Nucleus accumbens (tissue), 56 donors: ENCODE measurements around the gene HOXA6.

Source experiments
- DNase-seq, 56 donors: peaks; one replicate each; lab custom pipeline; 2025; lab: John Stamatoyannopoulos, UW

The HOXA6 gene

DNA sequence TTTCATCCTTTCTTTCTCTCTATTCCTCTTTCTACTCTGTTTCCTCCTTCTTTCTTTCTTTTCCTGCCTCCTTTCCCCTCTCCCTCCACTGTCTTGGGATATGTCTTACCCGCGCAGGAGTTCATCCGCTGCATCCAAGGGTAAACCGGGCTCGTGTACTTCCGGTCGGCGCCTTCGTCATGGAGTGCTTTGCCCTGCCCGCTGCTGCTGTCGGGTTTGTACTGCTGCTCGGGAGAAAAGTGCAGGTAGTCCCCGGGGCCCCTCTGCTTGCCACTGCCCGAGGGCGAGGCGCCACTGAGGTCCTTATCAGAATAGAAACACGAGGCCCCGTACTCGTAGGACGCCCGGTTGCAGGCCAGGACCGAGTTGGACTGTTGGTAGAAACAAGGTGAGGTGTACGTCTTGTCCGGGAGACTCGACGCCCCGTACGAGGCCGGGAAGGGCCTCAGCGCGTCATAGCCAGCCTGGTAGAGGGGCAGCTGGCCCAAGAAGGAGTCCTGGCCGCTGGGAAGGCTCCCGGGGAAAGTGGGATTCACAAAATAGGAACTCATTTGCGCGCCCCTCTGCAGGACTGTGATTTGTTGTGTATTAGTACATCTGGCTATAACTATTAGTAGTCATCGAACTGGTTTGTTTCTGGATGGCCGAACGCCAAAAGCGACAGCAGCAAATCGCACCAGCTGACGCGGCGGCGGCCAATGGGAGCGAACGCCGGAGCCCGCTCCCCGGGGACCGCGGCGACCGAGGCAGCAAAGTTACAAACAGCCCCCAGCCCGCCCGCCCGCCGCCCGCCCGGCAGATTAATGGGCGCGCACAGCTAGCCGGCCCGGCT, at the start of gene HOXA6:
HOXA6 (minus strand) TSS at position 576 of the 832 bp plus-strand sequence; CDS start at position 551, 25 bp downstream.
- no peak for DNase-seq

DNA sequence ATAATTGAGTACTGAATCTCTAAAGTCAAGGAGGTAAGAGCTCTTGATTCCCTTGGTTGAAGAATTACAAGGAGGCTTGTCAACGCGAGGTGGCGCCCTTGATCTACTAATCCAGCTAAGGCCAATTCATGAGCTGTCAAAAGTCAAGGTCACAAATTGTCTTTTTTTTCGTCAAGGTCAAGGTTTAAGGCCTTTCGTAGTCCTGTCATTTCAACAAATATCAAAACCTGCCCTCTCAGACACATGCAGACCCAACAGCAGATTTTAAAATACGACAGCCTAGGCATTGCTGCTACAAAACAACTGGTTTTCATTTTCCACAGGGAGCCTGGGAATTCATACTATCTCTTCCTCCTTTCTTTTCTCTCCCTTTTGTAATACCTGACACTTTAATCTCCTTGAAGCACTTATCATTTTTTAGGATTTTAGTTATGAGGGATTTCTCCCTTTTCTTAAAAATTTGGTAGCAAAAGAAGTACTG, 48.8 kb upstream of the HOXA6 start:
- DNase-seq = peak in 49 of 56 donors; percentile 2 to 89 (median 50)

DNA sequence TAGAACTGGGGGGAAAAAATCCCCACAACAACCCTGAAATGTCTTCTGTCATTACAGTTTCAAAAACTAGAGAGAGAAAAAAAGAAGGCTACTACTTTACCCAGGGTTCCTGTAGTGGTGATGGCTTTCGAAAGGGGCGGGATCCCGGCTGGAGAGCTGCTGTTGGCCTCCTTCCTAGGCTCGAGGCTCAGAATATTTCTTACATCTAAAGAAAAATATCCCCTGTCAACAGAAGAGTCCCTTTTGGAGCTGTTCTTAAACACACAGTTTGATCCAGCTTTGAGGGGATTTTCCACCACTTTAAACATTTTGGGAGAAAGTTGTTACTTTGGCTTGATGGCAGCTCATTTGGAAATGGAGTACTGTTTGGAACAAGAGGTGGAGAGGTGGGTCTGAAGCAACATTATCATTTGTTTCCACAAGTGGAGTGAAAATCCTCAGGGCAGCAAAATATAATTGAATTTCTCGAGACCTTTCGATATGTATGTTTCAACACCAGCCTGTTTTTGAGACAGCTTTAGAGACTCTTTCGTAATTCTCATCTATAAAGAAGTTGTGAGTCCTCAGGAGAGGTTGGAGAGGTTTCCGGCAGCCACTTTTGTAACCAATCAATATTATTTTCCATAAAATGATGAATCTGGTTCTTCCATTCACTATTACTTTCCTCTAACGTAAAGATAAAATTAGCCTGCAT, 47.3 kb upstream of the HOXA6 start:
- DNase-seq = no peak

DNA sequence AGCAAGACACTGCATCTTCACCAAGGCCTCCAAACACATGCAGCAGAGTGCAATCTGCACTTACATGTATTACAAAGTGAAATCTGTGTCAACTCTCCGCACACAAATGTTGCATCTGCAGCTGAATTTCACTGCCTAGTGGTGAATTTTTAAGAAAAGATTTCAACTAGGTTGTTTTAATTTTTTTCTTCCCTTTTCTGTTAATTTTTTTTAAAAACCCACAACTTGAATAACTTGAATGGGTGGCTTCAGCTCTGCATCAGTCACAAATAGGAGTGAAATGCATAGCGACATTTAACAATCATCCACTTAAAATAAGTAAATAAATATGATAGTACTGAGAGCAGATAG, 46.4 kb upstream of the HOXA6 start:
- no peak for DNase-seq

DNA sequence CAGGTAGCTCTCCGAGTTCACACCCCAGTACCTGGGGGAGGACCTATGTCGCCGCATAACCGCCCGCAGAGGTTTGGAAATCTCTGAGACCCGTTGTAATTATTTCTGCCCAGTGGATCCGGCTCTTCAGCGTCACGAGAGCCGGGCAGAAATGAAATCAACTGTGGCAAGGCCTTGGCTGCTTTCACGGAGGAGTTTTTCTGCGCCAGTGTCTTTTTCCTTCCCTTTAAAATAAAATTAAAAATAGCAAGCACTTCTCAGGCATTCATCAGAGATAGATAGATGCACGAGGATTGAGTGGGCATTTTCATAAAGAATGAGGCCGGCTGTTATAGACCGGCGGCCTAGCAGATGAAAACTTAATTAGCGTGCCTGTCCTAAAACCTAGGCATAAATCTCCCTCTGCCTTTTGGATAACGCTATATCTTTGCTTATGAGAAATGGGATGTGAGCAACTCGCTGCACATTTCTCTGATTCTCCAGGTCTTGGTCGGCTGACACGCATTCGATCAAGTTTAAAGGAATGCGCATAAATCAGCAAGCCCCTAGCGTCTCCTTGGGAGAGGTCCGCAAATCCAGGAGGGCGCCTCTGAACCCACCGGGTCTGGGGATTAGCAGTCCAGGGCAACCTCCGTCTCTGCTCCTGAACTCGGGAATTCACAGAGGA, 45.9 kb upstream of the HOXA6 start:
- no peak for DNase-seq

DNA sequence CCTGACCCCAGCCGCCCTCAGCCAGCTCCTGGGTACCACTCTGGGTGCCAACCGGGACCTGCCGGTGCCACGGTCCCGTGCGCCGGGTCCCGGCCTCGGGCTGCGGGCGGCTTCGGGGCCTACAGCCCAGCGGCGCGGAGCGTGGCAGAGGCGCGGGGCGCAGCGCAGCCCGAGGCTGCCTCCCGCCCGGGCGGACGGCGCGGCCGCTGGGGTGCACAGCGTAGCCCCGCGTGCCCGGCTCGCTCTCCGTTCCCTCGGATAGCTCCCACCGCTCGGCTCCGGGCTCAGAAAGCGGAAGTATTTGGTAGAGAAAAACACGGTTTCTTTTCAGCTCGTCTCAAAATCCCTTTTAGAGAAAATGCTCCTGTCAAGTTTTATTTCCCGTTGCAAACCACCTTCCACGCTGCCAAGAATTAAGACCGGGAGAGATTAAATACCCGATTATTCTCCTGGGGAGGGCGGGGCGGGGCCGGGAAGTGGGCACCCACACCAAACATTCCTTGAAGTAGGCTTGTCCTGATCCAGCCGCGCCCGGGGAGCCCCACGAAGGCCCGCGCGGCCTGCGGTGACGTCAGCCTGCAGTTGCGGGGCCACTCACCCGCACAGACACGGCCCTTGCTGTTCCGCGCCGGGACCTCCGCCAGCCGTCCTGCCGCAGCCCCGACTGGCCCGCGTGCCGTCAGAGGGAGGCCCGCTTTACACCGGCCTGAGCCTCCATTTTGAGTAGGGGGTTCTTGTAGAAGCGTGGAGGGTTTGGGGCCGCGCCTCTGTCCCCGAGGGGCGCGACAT, 45.2 kb upstream of the HOXA6 start:
- DNase-seq = no peak

DNA sequence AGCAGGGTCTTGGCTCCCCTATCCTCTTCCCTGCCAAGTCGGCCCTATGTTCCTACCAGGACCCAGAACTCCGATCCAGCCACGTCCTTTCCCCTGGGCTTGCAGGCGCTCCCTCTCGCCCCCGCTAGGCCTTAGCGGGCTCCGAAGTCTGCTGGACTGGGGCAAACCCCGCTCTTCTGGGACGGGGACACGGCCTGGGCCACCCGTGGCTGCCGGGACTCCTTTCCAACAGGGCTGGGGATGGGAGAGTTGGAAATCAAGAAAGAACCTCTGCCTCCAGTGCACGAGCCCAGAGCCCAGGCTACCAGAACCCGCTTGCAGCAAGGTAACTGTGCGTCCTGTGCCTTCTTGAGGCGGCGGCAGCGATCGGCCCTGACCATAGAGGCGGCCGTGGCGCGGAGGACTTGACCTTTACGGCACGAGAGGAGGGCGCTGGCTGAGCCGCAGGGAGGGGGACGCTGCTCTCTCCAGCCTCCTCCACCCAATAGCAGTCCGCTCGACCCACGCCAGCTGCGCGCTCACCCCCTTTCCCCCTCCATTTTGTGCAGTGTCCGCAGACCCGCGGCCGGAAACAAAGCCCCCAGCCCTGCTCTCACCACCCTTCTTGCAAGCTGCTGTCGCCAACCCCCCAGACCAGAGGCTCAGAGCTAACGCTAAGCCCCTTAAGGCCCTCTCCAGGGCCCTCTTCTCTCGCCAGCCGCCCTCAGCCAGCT, 44.4 kb upstream of the HOXA6 start:
- DNase-seq = no peak

DNA sequence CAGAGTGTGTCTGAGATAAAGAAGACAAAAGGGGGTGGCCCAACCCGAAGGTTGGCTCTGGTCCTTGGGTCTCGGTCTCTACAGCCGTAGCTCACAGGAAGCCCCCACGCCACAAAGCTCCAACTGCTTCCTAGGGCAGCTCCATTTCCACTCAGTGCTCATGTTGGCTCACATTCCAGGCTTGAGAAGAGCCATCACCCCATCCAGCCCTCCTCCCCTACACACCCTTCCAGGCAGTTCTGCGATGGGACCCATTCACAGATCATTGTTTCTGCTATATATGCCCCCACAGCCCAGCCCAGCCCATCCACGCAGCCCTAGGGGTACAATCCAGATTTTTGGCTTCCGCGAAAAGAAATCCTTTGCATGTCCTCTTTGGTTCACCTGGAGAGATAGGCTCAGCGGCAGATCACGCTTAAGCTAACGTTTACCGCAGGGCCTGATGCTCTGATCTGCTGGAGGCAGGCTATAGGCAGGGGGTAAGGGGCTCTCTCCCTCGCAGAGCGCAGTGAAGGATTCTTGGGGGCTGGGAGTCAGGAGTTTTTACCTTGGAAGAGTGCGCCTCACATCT, 43.7 kb upstream of the HOXA6 start:
- no peak for DNase-seq

DNA sequence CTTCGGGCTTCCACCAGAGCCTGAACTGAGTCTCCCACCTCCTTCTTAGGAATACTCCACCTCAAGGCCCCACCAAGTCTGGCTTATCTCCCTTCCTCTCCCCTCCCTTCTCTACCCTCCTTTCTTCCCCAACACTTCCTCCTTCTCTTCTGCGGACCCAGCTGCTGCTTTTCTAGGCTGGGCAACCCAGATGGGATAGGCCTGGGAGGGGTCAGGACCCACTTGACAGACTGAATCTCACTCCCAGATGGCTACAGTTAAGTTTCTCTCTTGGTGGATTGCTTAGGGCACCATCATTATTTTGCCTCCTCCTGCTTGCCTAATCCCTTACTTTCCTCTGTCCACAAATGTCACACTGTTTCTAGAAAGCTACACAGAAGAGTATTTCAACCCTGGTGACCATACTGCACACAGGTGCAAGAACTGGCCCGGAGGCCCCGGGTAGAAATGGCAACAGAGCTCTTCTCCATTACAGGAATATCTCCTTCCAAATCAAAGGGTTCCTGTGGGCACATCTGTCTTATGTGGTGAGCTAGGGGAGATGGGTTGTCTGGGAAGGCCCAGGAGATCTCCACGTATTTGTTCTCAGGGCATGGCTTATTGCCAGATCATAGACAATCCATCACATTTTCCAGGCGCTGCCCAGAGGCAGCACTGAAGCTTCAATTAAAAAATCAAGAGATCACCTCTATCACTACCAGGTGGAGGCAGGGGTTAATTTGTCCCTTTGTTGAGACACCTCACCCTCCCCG, 42.6 kb upstream of the HOXA6 start:
- DNase-seq = no peak

DNA sequence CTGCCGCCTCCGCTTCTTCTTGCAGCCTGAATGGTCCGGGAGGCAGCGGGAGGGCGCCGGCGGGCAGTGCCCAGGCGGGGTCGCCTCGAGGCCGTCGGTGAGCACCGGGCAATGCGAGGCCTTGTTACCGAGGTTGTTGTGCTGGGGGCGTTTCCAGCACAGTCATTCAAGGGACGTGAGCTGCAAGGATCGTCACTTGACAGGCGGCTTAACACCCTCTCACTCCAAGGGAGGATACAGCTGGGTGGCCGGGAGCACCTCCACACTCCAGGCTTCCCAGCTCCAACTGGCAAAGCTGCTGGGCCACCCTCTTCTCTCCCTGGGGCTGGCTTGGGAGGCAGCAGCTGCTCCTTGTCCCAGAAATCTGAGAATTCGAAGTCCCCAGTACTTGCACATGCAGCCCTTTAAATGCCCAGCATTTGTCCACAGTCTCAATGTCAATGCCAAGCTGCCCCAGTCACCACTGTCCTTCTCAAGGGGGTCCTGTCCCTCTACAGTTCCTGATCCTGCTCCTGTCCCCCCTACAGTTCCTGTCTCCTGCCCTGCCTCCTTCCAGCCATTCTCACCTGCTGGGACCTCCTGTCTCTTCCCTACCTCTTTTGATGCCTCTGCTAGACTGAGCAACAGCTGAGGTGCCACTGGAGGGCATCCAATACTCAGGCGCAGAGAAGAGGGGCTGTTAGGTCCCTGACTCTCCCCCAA, 41.9 kb upstream of the HOXA6 start:
- no peak for DNase-seq

DNA sequence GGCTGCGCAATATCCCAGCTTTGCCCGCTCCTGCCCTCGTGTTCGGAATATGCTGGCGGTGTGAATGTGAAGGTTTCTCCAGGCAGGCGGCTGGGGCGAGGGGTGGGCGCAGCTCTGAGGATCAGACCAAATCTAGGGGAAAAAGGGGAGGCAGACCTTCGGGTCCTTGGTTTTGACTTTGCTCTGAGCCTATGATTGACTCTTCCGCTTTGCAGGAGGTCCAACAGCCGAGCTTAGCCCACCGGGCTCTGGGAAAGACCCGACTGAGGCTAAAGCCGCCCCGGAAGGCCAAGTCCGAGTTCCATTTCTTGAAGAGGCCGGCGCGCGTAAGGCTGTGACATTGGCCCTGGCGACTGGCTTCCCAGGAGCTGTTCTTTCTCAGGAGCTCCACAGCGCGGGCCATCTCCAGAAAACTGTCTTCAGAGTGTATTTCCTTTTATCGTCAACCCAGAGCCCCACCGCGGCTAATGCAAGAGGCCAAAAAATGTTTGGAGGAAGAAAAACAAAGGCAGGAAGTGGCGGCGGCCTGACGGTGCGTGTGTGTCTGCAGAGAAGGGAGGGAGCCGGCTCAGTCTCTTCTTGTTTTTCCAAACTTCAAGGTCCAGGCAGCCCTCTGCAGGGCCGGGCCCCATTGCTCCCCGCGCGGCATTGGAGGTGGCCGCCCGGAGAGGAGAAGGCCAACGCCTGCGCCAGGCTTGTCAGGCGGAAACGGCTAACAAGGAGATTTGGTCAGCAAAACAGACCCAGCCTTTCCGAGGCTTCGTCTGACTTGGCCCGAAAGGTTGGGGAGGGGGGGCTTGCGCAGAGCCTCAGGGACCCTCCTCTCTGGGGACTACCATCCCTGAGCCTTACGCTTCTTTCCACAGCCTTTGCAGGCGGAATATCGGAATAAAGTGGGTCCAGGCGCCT, 41.1 kb upstream of the HOXA6 start:
- no peak for DNase-seq

DNA sequence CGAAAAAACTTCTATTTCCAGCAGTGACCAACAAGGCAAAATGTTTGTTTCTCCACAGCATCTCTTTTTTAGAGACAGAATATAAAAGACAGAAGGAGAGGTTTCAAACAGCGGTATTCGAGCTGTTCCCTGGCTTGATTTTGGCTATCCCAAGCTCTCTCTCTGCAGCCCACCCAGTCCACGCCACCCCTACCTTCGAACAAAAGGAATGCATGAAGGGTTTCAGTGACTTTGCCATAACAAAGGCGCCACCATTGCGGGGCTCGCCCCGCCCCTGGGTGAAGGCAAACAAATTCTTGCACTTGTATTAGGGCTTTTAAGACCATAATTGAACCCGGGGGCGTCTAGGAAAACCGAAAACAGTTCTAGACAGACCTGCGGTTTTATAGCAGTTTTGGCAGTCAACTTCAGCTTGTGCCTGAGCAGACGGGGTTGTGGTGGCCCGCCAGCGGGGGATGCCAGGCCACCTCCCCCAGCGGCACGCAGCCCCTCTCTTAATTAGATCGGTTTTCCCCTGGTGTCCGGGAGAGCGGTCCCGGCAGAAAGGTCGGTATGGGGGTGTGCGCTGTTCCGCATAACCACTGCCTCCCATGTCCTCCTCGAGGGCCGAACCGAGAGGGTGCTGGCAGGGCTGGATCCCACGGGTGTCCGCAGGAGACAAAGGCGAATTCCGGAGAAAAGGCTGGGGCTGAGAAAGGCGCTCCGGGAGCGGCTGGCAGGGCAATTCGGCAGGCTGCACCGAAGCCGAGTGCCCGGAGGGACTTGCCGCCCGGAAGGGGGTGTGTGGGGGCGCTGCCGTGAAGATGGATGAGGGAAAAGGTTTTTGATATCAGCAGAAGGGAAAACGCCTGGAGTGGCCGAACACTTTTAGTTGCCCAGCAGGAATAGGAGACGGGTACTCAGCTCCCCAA, 40.2 kb upstream of the HOXA6 start:
- DNase-seq = no peak

DNA sequence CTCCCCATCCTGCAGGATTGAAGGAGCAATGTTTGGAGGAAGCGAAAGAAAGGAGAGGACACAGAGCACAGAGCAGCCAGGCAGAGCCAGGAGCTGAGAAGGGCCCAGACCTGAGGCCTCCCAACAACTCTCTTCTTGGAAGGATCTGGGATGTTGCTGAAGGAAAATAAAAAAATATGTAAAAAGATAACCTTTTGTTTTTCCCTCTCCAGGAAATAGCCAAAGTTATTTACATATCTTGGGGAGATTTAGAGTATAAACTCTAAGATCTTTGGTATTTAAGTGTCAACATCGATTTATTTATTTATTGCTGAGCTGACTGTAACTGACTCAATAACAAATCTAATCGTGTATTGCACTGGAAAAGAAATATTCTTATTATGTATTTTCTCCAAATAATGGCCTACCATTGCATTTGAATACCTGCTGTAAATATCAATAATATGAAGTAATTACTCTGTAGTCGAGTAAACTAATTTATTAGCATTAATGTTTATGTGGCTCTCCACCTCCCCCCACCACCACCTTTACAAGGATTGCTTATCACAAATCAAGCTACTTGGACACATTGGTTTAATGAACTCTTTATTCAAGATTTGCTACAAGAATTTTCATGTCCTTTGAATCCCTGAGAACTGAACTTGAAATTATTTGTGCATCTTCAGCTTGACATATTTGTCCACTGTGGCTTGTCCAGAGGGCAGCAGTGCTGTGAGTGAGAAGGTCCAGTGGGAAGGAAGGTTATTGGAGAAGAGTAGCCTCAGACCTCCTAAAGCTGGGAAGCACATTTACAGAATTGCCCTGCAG, 39.3 kb upstream of the HOXA6 start:
- no peak for DNase-seq

DNA sequence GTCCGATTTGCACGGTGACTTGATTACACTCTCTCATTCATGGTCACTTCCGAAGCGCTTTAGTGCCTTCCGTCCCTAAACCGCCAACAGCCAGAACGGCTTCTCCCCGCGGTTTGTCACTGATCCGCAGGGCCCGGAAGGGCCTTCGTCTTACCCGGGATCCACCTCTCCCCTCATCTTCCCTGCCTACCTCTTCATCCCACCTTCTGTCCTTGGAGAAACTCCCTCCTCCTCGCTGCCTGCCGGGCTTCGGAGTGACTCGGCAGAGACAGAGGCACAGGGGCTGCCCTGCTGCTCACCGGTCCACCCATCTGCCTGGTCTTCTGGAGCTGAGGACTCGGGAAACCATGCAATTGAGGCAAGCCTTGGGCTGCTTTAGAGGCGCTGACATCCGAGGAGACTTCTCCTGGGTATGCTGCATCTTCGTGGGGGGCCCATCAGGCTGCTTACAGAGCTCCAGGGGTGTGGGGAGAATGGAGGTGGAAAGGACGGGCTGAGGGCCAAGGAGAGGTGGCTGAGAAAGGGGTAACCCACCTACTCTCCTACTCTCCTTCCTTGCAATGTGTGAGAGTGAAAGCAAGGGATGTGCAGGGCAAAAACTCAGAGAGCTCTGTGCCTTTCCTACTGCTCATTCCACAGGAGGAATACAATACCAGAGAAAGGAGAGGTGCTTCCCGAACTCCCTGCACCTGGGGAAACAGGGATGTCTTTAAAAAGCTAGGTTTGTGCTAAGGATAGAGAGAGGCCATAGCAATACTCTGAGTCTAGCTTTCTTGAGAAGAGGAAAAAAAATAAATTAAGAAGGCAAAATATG, 38.5 kb upstream of the HOXA6 start:
- no peak for DNase-seq
